GM15510 (cell line): ENCODE data around the gene TSBP1.

Source experiments
- POLR2A ChIP-seq: IDR thresholded peaks from 3 replicates; pipeline ENCODE4 v1.6.1; 2011; ENCODE audit warnings: borderline replicate concordance; ENCODE audit not compliant: insufficient read length; ENCODE audit errors: extremely low read depth

TSBP1 gene

GRCh38 chr6:32255199-32256153, 116.2 kb downstream of the TSBP1 start:
- peak; percentile 26 for TF ChIP-seq POLR2A

- TF ChIP-seq POLR2A = no peak
Observed at GRCh38 chr6:32254761-32255198, 116.9 kb downstream of the TSBP1 start.

- TF ChIP-seq POLR2A = no peak
Observed at GRCh38 chr6:32252331-32253009, 119.2 kb downstream of the TSBP1 start.

- no peak for TF ChIP-seq POLR2A
Observed at GRCh38 chr6:32249262-32249661, 122.4 kb downstream of the TSBP1 start.

GRCh38 chr6:32247401-32247800, 124.3 kb downstream of the TSBP1 start:
- TF ChIP-seq POLR2A = no peak

- TF ChIP-seq POLR2A = no peak
Observed at GRCh38 chr6:32244946-32245398, 126.7 kb downstream of the TSBP1 start.

- no peak for TF ChIP-seq POLR2A
Observed at GRCh38 chr6:32244270-32244669, 127.4 kb downstream of the TSBP1 start.
